Activated CD8-positive, alpha-beta memory T cell treated with anti-CD3 and anti-CD28 coated beads for 48 hours (primary cell): ENCODE measurements around the gene SIM1.

ENCODE experiments used
- DNase-seq, 3 experiments: peaks; one replicate each; pipeline ENCODE4 v3.0.0-alpha.2; 2020; ENCODE audit warnings: low read depth in 2 of 3, low spot score in 2 of 3

The SIM1 gene

GRCh38 chr6:100464903-100465700 lies at the start of gene SIM1:
Gene SIM1, minus strand, starts transcription at chr6:100464921. Its CDS starts 1,453 bp downstream, at chr6:100463468.
- DNase-seq, result no peak

GRCh38 chr6:100512203-100512862 lies 47.6 kb upstream of the SIM1 start:
- no peak for DNase-seq

GRCh38 chr6:100509101-100509500 lies 44.4 kb upstream of the SIM1 start:
- no peak for DNase-seq

- DNase-seq, result no peak
Measured at GRCh38 chr6:100506651-100507050, 41.9 kb upstream of the SIM1 start.

GRCh38 chr6:100504786-100505737 lies 40.3 kb upstream of the SIM1 start:
- DNase-seq, result no peak

GRCh38 chr6:100503043-100503705 lies 38.5 kb upstream of the SIM1 start:
- DNase-seq, result no peak

GRCh38 chr6:100493206-100493888 lies 28.6 kb upstream of the SIM1 start:
- no peak for DNase-seq

GRCh38 chr6:100491952-100492670 lies 27.4 kb upstream of the SIM1 start:
- DNase-seq, result no peak

GRCh38 chr6:100490065-100490464 lies 25.3 kb upstream of the SIM1 start:
- DNase-seq, result no peak

GRCh38 chr6:100488244-100488643 lies 23.5 kb upstream of the SIM1 start:
- DNase-seq, result no peak

- no peak for DNase-seq
Measured at GRCh38 chr6:100487638-100488037, 22.9 kb upstream of the SIM1 start.

GRCh38 chr6:100485268-100485667 lies 20.5 kb upstream of the SIM1 start:
- no peak for DNase-seq

- DNase-seq, result no peak
Measured at GRCh38 chr6:100484474-100484873, 19.8 kb upstream of the SIM1 start.

- no peak for DNase-seq
Measured at GRCh38 chr6:100482698-100483097, 18.0 kb upstream of the SIM1 start.

- no peak for DNase-seq
Measured at GRCh38 chr6:100479179-100480035, 14.7 kb upstream of the SIM1 start.

GRCh38 chr6:100475554-100476320 lies 11.0 kb upstream of the SIM1 start:
- DNase-seq, result no peak

GRCh38 chr6:100473182-100473581 lies 8.5 kb upstream of the SIM1 start:
- DNase-seq, result no peak

GRCh38 chr6:100472674-100473073 lies 8.0 kb upstream of the SIM1 start:
- DNase-seq, result no peak
